PC-3 (cell line): ENCODE measurements around the gene VWA1.

ENCODE experiments used
- CTCF ChIP-seq: fragments of 300-600 bp; sonication (generic); conservative IDR thresholded peaks from 2 replicates; pipeline ENCODE4 v1.5.1; 2017; ENCODE audit warnings: antibody characterized with exemption, low read depth, mild to moderate bottlenecking, low read length
- EZH2phosphoT487 ChIP-seq: fragments of 300-600 bp; sonication (generic); IDR thresholded peaks from 2 replicates; pipeline ENCODE4 v1.6.1; 2018; ENCODE audit warnings: mild to moderate bottlenecking, antibody characterized with exemption, low read length, borderline replicate concordance

GRCh38 chr1:1406101-1406820, 29.2 kb upstream of the VWA1 start:
- TF ChIP-seq CTCF (no peak), EZH2phosphoT487 (no peak)
